HG02870 (cell line): ENCODE results near the gene ATP13A3.

Experiments used
- ATAC-seq: cut with Tn5 transposase; IDR thresholded peaks from one replicate; pipeline ENCODE4 v1.9.1; 2021; ENCODE audit warnings: mild to moderate bottlenecking, moderate library complexity; ENCODE audit not compliant: unreplicated experiment

The ATP13A3 gene

DNA sequence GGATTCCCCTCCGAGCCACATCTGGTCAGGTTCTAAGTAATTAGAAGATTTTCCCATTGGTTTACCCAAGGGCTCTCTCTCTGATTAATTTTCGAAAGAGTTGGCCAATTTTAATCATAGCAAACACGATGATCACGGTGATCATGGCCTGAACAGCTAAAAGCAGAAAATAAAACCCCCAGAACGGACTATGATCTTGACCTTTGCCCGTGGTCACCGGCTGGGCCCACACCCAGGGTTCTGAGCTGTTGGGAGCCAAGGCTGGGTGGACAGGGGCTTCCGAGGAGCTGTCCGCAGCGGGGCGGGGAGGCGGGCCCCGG lies 90.3 kb downstream of the ATP13A3 start:
- ATAC-seq: no peak

DNA sequence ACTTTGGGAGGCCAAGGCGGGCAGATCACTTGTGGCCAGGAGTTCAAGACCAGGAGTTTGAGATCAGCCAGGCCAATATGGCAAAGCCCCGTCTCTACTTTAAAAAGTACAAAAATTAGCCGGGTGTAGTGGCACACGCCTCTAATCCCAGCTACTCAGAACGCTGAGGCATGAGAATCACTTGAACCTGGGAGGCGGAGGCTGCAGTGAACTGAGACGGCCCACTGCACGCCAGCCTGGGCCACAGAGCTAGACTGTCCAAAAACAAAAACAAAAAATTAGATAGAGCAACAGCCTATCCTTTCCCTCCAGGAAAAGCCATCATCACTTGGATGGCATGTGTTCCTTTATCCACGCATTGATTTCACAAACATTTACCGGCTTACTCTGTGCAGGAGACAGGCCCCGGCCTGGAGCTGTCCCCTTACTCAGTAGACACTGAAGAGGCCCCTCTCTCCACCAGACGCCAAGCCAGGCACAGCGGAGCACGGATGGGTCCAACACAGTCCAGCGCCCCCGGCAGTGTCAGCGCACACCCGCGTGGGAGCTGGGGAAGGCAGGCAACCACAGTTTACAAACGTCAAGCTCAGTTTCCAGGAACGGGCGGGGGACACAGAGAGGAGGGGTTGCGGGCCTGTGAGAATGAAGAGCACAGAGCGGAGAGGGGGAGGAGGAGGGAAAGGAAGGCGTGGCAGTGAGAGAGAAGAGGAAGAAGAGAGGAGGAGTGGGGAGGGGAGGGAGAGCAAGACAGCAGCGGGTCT lies 90.8 kb downstream of the ATP13A3 start:
- no peak for ATAC-seq

DNA sequence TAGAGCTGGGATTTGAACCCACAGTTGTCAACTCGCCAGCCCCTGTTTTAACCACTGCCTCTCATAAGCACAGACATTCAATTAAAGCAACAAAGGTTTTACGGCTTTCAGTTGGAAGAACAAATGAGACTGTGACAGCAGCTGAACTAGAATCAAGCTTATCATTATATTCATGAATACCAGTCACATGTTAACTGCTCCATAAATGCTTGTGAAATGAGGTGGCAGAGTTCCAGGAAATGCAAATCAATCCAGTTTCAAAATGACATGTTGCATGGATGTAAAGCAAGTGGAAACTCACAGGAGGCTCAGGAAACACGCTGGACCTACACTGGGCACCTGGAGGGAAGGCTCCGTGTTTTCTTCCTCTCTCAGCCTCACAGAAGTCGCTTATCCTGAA lies 91.6 kb downstream of the ATP13A3 start:
- ATAC-seq: no peak

DNA sequence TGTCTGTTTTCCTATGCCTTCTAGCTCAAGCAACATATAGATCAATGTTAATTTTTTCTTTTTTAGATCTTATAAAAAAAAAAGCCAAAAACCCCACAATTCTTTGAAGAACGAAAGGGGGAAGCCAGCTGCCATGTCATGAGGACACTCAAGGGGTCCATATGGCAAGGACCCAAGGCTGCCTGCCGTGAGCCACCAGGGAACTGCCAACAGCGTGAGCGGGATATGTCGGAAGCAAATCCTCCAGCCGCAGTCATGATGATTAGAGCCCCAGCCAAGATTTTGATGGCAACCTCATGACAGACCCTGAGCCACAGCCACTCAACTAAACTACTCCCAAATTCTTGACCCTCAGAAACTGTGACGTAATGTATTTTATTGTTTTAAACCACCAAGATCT lies 94.2 kb downstream of the ATP13A3 start:
- no peak for ATAC-seq

DNA sequence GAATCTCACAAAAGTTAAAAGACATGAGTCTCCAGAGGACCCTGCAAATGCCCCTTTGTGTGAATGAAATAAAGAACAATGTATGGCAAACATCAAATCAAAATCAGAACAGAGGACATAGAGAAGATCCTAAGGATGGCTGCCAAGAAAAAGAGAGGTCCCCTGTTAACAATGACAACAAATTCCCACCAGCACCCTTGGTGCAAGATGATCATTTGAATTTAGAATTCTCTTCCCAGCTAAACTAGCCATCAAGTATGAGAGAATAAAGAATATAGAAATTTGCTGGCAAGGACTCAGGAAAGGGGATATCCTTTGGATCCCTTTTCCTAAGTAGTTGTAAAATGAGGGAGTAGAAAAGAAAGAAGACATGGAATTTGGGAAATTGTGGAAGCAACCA lies 96.0 kb downstream of the ATP13A3 start:
- ATAC-seq: no peak

DNA sequence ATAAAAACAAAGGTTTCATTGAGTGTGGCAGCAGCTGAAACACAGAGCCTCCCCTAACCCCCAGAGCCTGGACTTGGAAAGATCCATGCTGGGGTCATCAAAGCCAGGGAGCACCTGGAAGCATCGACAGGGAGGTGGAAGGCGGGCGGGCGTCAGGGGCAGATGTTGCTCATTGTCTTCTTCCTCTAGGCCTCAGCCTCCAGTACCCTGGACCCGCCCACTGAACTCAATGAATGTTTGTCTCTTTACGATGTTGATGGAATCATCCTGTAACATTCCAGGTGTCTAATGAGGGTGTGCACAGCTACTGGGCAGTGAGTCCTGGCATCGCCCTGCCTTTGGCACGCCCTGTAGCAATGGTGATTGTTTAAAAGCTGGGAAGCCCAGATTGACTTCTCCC lies 97.5 kb downstream of the ATP13A3 start:
- ATAC-seq: no peak

DNA sequence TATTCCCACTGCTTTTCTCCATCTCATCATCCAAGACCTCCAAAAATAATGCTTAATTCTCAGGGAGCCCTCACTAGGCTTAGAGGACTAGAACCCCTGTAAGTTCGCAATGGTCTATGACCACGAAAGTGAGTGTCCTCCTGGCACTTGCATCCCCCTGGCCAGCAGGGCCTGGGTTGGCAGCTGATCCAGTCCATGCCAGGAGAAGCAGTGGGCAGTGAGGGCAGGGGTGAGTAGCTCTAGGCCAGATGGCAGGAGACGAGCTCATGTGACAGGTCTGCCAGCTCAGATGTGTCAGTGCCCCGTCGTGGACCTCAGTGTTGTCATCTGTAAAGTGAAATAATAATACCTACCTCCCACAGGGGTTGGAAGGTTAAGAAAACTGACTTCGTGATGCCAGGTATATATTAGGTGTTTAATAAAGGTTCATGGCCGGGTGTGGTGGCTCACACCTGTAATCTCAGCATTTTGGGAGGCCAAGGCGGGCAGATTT lies 98.8 kb downstream of the ATP13A3 start:
- no peak for ATAC-seq

DNA sequence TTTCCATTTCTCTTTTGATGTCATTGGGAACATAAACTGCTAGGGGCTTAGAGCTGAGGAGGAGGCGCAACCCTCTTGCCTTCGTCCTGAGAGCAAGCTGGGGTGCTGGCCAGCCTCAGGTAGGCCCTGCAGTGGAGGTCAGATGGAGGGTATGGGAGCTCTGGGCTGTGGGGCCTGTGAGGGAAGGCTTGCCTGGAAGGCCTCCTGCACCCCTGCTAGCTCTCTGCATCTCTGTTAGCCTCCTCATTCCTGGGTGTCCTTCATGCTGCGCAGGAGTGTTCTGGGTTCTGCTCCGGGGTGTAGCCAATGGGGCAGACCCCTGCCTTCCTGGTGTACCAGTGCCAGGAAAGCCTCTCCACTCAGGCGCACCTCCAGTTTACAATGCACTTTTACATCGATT lies 99.5 kb downstream of the ATP13A3 start:
- ATAC-seq: no peak

DNA sequence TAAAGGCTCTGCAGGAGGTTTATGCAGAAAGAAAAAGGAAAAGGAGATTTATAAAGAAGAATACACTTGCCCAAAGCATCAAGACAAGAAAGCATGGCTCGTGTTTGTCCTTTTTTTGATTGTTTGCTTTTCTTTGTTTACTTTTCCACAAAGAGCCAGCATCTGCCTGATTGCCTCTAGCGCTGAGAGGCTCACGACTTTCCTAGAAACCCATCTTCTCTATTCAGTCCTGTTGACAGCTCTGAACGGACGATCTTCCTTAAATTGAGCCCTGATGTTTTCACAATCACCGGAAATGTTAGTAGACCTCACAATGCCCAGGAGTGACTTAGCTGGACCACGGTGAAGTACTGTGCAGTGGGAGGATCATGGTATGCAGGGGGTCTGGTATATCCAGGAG lies 100.2 kb downstream of the ATP13A3 start:
- ATAC-seq: no peak

DNA sequence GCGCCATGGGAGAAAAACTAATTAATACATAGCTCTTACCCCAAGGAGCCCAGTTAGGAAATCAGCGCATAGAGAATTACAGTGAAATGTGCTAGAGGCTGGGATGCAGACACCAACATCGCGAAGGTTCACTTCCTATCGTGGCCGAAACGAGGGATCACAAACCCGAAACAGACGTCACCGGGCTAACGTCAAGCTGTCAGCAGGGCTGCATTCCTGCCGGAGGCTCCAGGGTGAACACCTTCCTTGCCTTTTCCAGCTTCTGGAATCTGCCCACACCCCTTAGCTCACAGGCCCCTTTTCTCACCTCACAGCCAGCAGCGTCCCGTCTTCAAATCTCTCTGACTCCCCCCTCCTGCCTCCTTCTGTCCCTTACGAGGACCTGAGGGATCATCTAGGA lies 100.7 kb downstream of the ATP13A3 start:
- no peak for ATAC-seq

DNA sequence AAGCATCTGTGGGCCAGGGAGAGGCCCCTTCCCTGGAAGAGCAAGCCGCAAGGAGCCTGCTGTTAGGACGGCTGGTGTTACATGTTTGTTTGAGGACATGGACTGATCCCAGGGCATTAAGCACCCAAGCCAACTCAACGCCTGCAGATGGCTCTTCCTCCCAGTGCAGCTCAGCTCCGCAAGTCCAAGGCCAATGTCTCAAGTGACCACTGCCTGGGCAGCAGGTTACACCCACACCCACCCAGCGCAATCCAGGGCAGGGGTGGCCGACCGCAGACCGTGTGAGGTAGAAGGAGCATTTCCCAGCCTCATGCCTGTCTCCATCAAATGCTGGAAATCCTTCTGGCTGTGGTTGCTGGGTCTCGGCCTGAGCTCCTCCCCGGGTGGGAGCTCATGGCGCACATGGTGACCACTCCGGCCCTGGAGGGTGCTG lies 102.2 kb downstream of the ATP13A3 start:
- ATAC-seq: no peak

DNA sequence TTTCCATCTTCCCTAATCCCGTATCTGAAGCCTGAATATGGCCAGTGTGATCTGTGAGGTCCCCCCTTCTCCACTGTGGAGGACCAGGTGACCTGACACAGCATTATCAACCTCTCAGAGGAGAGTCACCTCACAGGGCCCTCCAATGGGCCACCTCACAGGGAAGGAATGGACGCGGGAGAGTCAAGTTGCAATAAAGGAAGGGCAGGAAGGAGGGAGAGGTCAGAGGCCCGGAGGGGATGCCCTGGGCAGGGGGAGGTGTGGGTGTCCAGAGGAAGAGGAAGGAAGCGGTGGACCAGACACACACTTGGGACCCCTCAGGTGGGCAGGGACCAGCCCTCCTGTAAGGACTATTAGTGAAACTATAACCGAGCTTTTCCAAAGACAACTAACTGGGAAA lies 102.6 kb downstream of the ATP13A3 start:
- no peak for ATAC-seq

DNA sequence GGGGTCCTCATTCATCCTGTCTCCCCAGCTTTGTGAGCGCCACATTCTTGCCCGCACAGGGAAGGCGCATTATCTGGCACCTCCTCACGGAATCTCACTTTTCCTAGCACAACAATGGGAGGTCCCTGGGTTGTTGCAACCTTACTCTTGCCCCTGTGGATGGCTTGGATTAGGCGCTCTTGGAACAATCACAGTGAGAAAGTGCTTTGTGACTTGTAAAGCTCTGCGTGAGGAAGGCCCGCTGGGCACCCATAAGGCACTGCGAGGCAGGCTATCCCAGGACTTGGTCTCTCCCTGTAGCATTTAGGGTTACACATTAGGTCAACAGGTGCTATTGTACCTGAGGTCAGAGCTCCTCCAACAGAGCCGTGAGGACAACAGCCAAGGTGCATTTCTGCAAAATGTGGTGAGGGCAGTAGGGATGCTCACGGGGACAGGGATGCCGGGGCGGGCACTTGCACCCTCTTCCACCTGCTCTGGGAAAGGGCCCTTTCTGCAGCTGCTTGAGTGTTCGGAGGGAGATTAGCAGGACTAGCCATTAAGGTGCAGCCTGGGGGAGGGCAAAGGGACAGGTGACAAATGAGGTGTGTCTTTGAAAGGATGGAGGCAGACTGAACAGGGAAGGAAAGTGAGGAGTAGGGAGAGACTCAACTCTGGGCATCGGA lies 103.4 kb downstream of the ATP13A3 start:
- no peak for ATAC-seq

DNA sequence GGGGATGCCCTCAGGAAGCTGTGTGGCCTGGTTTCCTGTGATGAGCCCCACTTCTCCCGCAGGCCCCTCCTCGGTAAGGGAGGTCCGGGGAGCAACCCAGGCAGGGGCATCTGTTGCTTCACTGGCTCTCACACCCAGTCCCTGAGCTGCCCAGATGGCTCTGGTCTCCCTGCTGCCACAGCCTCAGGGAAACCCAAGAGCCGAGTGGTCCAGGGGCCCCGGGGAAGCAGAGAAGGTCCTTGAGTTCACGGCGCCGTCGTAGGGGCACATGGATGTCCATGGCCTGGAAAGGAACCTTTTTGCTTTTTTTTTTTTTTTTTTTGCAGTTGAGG lies 103.9 kb downstream of the ATP13A3 start:
- no peak for ATAC-seq

DNA sequence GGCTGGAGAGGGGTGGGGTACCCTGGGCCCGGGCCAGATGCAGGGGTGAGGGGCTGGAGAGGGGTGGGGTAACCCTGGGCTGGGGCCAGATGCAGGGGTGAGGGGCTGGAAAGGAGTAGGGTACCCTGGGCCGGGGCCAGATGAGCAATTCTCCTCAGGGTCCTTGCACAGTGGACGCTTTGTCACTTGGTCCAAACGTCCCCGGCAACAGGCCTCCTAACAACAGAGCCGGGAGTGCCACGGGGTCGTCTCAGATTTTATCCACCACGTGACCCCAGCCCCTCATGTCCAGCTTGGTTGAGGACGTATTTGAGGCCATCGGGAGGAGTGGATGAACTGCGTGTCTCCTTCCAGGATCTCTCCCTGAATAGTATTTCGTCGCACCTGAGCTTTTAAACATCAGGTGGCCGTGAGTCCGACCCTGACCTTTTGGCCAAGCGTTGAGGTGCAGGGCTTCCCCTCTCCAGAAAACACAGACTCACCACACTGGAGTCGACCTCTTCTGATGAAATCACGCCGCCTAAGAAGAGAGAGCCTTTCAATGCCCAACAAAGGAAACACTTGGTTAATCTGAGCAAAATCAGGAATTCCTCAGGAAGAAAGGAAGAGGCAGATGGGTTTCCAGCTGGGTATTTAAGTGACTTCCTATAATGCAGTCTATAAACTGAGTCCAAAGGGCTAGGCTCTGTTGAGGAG lies 104.5 kb downstream of the ATP13A3 start:
- no peak for ATAC-seq

DNA sequence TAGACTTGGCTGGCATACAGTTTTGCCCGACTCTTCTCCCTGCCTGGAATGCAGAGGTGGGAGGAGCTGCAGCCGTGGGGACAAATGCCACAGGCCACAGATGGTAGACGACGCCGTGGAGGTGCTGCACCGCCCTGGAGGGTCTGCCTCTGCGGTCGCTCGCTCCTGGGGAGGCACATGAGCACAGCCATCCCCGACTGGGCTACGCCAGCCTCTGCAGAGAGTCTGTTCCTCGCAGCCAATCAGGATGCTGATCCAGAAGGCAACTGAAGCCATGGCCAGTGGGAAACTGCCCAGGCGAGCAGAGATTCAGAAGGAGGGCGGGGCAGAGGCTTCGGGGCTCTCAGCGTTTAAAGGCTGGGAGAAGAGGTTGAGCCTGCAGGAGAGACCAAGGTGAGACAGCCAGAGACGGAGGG lies 105.3 kb downstream of the ATP13A3 start:
- ATAC-seq: no peak

DNA sequence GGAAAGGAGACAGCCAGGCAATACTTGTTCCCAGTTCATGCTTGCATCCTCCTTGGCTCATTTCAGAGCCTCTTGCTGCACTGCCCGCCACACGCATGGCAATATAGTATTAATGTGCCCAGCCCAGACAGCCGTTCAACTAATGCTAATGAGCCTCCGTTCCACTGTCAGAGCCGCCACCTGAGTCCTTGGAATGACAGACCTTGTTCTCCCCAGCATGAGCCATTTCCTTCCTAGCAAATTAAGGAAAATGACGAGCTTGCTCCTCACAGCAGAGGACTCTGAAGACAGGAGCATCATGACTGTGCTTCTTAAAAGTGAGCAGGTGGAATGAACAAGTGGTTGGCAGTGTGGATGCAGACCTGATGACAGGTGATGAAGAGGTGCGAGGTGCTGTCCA lies 106.5 kb downstream of the ATP13A3 start:
- no peak for ATAC-seq

DNA sequence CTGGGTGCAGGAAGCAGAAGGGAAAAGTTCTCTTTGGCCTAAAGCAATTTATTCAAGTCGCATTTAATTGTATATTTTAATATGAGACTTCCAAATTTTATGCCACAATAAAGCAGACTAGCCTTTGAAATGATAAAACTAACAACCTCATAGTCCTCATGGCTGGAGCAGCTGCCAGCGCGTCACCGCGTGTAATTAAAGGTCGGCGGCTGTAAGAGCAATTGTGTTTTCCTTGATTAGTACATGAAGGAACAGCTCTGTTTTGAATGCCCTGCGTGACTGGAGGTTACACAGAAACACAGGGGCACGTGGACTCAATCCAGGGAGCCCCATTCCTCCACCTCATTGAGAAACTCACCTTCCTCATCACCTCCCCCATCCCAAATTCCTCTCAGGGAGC lies 107.2 kb downstream of the ATP13A3 start:
- ATAC-seq: no peak

DNA sequence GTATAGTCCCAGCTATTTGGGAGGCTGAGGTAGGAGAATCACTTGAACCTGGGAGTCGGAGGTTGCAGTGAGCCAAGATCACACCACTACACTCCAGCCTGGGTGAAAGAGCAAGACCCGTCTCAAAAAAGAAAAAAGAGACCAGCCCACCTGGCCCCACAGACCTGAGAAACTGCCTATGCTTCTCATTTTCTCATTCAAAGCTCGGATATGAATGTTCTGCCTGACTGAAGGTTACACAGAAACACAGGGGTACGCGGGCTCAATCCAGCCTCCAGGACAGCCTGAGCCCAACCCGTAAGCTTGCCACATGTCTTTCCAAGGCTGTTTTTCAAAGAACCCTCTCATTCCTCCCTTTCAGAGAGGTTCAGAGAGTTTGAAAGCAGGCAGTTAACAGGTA lies 107.6 kb downstream of the ATP13A3 start:
- ATAC-seq: no peak

DNA sequence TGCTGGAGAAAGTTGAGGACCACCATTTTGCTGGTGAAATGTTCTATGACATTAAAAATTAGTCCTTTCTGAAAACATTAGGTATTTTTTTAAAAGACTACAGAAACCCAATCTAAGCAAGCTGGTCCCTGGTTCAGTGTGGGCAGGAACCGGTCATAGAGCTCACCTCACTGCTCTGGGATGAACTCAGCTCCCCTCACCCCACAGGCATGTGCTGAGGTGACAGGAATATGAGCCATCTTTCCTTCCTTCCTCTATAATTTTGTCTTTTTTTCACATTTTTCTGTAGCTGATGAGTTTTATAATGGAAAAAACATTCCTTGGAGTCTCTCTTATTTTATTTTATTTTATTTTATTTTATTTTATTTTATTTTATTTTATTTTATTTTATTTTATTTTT lies 109.1 kb downstream of the ATP13A3 start:
- no peak for ATAC-seq

DNA sequence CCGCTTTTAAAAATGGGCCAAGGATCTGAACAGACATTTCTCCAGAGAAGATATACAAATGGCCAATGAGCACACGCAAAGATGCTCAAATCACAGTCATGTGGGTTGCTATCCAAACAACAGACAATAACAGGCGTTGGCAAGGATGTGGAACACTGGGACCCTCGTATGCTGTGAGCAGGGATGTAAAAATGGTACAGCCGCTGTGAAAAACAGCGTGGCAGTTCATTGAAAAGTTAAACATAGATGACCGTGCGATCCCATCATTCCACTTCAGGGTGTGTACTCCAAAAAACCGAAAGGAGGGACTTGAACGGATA lies 110.6 kb downstream of the ATP13A3 start:
- ATAC-seq: no peak

DNA sequence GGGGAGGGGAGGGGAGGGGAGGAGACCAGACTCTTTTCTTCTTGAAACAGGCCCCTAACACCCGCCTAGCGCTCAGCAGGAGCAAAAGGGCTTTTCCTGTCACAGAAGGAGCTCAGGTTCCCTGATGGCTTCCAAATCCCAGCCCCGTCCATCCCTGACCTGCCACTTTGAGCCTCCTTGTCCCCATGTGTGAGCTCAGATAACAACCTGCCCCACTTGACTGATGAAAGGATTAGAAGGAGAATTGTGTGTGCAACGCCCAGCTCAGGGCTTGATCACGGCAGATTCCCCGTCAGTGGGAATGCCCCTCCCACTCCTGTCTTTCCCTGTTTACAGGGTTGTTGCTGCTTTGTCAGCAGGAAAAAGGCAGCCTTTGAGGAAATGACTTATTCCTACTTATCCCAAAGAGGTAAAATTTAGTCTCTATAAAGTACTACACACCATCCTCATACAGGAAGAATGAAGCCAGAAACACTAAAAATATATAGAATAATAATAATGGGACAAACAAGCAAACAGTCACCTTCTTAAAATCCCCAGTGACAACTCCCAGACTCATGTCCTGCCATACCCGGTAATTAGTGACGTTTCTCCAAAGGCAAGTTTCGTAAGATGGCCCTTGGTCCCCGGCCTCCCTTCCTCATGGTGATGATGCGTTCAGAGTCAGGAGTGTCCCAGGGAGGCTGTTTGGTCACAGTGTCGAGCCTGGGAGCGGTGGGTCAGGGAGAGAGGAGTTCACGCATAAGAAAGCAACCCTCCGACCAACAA lies 111.1 kb downstream of the ATP13A3 start:
- no peak for ATAC-seq
